CD14-positive monocyte (primary cell): ENCODE data around the gene NLRP3. TPM values are rescaled to one million over a fixed set of nuclear protein-coding genes. Genes with fewer than 3 reads are reported as not detected.

Experiments
- DNase-seq, 3 donors: peaks; one replicate each; pipeline ENCODE4 v3.0.0-alpha.2; 2011 to 2022
- H2AFZ ChIP-seq: 2 replicates; pipeline ENCODE4 v1.6.0; 2012; ENCODE audit warnings: mild to moderate bottlenecking, low read depth, low read length, inconsistent platforms; ENCODE audit not compliant: insufficient read depth, poor library complexity, severe bottlenecking
- H3K27ac ChIP-seq, 2 donors: 1 replicate in 1 of 2; 2 replicates in 1 of 2; pipeline ENCODE4 v1.5.1; 2012 to 2013; ENCODE audit warnings: low read length in 2 of 2, control low read depth in 1 of 2, inconsistent platforms in 1 of 2, low read depth in 1 of 2, mild to moderate bottlenecking in 1 of 2
- H3K27me3 ChIP-seq, 2 donors: one replicate each; pipeline versions ENCODE4 v1.6.0 to v1.6.1; 2011 to 2013; ENCODE audit warnings: low read length in 2 of 2; ENCODE audit not compliant: control insufficient read depth in 2 of 2, insufficient read depth in 2 of 2
- H3K36me3 ChIP-seq, 2 donors: replicated peaks in 1 of 2; 1 replicate in 1 of 2; 2 replicates in 1 of 2; pipeline versions ENCODE4 v1.5.1 to v1.6.1; 2012 to 2013; ENCODE audit warnings: low read length in 2 of 2, control low read depth in 1 of 2, inconsistent platforms in 1 of 2, mild to moderate bottlenecking in 1 of 2; ENCODE audit not compliant: insufficient read depth in 2 of 2, control insufficient read depth in 1 of 2
- H3K4me1 ChIP-seq, 2 donors: 1 replicate in 1 of 2; 2 replicates in 1 of 2; pipeline versions ENCODE4 v1.5.1 to v1.6.1; 2012 to 2013; ENCODE audit warnings: low read length in 2 of 2, control low read depth in 1 of 2, inconsistent platforms in 1 of 2, mild to moderate bottlenecking in 1 of 2, moderate library complexity in 1 of 2; ENCODE audit not compliant: insufficient read depth in 2 of 2, control insufficient read depth in 1 of 2
- H3K4me2 ChIP-seq: replicated peaks from 2 replicates; pipeline ENCODE3; 2012; ENCODE audit warnings: low read length, moderate library complexity, mild to moderate bottlenecking; ENCODE audit not compliant: poor library complexity, severe bottlenecking; ENCODE audit errors: extremely low read depth
- H3K4me3 ChIP-seq, 3 experiments: fragments of 200-600 bp in 1 of 3; sonication (generic) in 1 of 3; replicated peaks in 1 of 3; 1 replicate in 2 of 3; 2 replicates in 1 of 3; pipeline ENCODE4 v1.5.1; 2011 to 2013; ENCODE audit warnings: low read length in 3 of 3, mild to moderate bottlenecking in 3 of 3, control low read depth in 2 of 3, low read depth in 2 of 3, inconsistent platforms in 1 of 3, moderate library complexity in 1 of 3
- H3K79me2 ChIP-seq: 2 replicates; pipeline ENCODE4 v1.6.0; 2012; ENCODE audit warnings: mild to moderate bottlenecking, control low read depth, inconsistent platforms, low read length, moderate library complexity; ENCODE audit not compliant: insufficient read depth
- H3K9ac ChIP-seq: 2 replicates; pipeline ENCODE4 v1.6.0; 2017; ENCODE audit warnings: low read length, mild to moderate bottlenecking; ENCODE audit not compliant: insufficient read depth, poor library complexity, severe bottlenecking
- H3K9me3 ChIP-seq, 2 donors: replicated peaks in 1 of 2; 1 replicate in 1 of 2; 2 replicates in 1 of 2; pipeline versions ENCODE4 v1.5.1 to v1.6.1; 2012 to 2013; ENCODE audit warnings: low read length in 2 of 2, control low read depth in 1 of 2; ENCODE audit not compliant: control insufficient read depth in 1 of 2, insufficient read depth in 1 of 2
- H4K20me1 ChIP-seq: 2 replicates; pipeline ENCODE4 v1.6.0; 2012; ENCODE audit warnings: mild to moderate bottlenecking, low read length, control low read depth, moderate library complexity; ENCODE audit not compliant: insufficient read depth
- H3K27ac Mint-ChIP-seq, 7 donors: one replicate each; pipeline ENCODE4 v1.8.0; 2020; ENCODE audit warnings: mild to moderate bottlenecking in 7 of 7, mixed read lengths in 7 of 7, moderate library complexity in 6 of 7, inconsistent platforms in 2 of 7
- H3K27me3 Mint-ChIP-seq, 3 donors: one replicate each; pipeline ENCODE4 v1.8.0; 2021 to 2022; ENCODE audit warnings: low read depth in 3 of 3, mild to moderate bottlenecking in 3 of 3, mixed read lengths in 3 of 3, moderate library complexity in 3 of 3, inconsistent platforms in 1 of 3
- H3K36me3 Mint-ChIP-seq, 2 donors: one replicate each; pipeline ENCODE4 v1.8.0; 2020; ENCODE audit warnings: mixed read lengths in 2 of 2, inconsistent platforms in 1 of 2, mild to moderate bottlenecking in 1 of 2
- H3K4me1 Mint-ChIP-seq: one replicate; pipeline ENCODE4 v1.8.0; 2020; ENCODE audit warnings: mild to moderate bottlenecking, mixed read lengths
- H3K4me3 Mint-ChIP-seq, 2 donors: one replicate each; pipeline ENCODE4 v1.8.0; 2020; ENCODE audit warnings: mild to moderate bottlenecking in 2 of 2, mixed read lengths in 2 of 2, moderate library complexity in 1 of 2
- H3K9me3 Mint-ChIP-seq, 7 donors: one replicate each; pipeline ENCODE4 v1.8.0; 2020 to 2022; ENCODE audit warnings: mixed read lengths in 7 of 7, mild to moderate bottlenecking in 6 of 7, moderate library complexity in 6 of 7, inconsistent platforms in 2 of 7
- WGBS: methylation state at CpG from one replicate; pipeline ENCODE4 v1.1.5; 2013; ENCODE audit warnings: missing lambda C conversion rate; ENCODE audit not compliant: insufficient coverage; 5-methylcytosine and 5-hydroxymethylcytosine counted together
- intact Hi-C, 2 donors: fragments of 100-400 bp; cut with micrococcal nuclease; formaldehyde crosslinking; loops; one replicate each; pipeline versions ENCODE4 v1.15.0 to v1.15.1; 2023
- polyA plus RNA-seq, 3 donors: library from polyadenylated mRNA; depleted of rRNA in 1 of 3; unstranded in 2 of 3; stranded (reverse) in 1 of 3; fragments of 300-500 nt in 2 of 3; fragments of >200 nt in 1 of 3; fragmentation: Illumina TruSeq in 2 of 3; gene quantifications; 1 replicate in 2 of 3; 2 replicates in 1 of 3; pipeline ENCODE4 v1.2.3, GENCODE V29; 2012 to 2021
- TF ChIP-seq, protein P1 (sequence below): fragments of 200-600 bp; IDR thresholded peaks from one replicate; pipeline ENCODE4 v1.8.0; 2022; ENCODE audit warnings: antibody characterized with exemption, mild to moderate bottlenecking

NLRP3 gene
- polyA plus RNA-seq, 3 donors: 56.2 to 400 (median 61.9) TPM

- Mint-ChIP-seq H3K9me3 (peaks cover 0 to 1% (median 0%) of the 10 kb centered on the region in 7 donors), H3K4me3 (no peak overlapping the region), H3K36me3 (peaks cover 35 to 43% of the 10 kb centered on the region in 2 donors), H3K27ac (peak overlapping the region in 4 of 7 donors; percentile 6 to 44 (median 29)), H3K27me3 (peaks cover 0 to 5% (median 1%) of the 10 kb centered on the region in 3 donors), H3K4me1 (peaks cover 67% of the 10 kb centered on the region)
- H3K9me3 ChIP-seq: no peaks in the 10 kb centered on the region
- TF ChIP-seq, protein P1, sequence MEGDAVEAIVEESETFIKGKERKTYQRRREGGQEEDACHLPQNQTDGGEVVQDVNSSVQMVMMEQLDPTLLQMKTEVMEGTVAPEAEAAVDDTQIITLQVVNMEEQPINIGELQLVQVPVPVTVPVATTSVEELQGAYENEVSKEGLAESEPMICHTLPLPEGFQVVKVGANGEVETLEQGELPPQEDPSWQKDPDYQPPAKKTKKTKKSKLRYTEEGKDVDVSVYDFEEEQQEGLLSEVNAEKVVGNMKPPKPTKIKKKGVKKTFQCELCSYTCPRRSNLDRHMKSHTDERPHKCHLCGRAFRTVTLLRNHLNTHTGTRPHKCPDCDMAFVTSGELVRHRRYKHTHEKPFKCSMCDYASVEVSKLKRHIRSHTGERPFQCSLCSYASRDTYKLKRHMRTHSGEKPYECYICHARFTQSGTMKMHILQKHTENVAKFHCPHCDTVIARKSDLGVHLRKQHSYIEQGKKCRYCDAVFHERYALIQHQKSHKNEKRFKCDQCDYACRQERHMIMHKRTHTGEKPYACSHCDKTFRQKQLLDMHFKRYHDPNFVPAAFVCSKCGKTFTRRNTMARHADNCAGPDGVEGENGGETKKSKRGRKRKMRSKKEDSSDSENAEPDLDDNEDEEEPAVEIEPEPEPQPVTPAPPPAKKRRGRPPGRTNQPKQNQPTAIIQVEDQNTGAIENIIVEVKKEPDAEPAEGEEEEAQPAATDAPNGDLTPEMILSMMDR: no peak
- H3K4me1 ChIP-seq: peaks cover 42 to 57% of the 10 kb centered on the region in 2 donors
- no peak overlapping the region for H2AFZ ChIP-seq
- H3K4me2 ChIP-seq: peak overlapping the region; percentile 24
- H4K20me1 ChIP-seq: peaks cover 14% of the 10 kb centered on the region
- H3K36me3 ChIP-seq: peaks cover 35 to 41% of the 10 kb centered on the region in 2 donors
- H3K79me2 ChIP-seq: peaks cover 11% of the 10 kb centered on the region
- no peak overlapping the region for H3K9ac ChIP-seq
- no peaks in the 10 kb centered on the region for H3K27me3 ChIP-seq
- peak in 1 of 3 donors; percentile 24 for DNase-seq
- no peak overlapping the region for H3K4me3 ChIP-seq
- intact Hi-C loops: loop anchor here in 1 of 2 donors (5.0 kb wide), 1 partner anchor 36 kb away; the partner anchor contains the start of gene NLRP3
- no peak overlapping the region for H3K27ac ChIP-seq
- 0% methylated on average over 1 of the region's 4 CpGs for WGBS
Measured at GRCh38 chr1:247453245-247453644, 37.3 kb downstream of the NLRP3 start.

DNA sequence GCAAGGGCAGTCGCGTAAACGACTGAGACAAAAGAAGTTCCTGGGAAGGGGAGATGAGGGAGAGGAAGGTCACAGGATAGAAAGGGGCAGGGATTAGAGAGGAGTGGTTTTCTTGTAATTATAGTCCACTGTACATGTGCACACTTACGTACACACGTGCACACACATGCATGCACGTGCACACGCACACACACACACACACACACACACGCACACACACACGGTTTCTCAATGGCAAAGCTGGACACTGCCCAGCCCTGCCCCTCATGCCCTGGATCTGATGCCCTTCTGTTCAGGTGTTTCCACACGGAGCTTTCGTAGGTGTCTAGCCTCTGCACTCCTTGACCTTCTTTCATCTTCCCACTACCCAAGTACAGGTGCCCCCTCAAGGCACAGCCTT, 38.0 kb downstream of the NLRP3 start:
- Histone ChIP-seq H3K9me3 (no peaks in the 10 kb centered on the region), H4K20me1 (peaks cover 10% of the 10 kb centered on the region), H3K4me2 (no peak overlapping the region), H2AFZ (no peak overlapping the region), H3K4me1 (peaks cover 42 to 57% of the 10 kb centered on the region in 2 donors), H3K4me3 (no peak overlapping the region), H3K27me3 (no peaks in the 10 kb centered on the region), H3K79me2 (peaks cover 8% of the 10 kb centered on the region), H3K36me3 (peaks cover 28 to 34% of the 10 kb centered on the region in 2 donors), H3K9ac (no peak overlapping the region), H3K27ac (no peak overlapping the region)
- peaks cover 0 to 1% (median 0%) of the 10 kb centered on the region in 7 donors for H3K9me3 Mint-ChIP-seq
- 91% methylated on average over 11 of the region's 11 CpGs for WGBS
- TF ChIP-seq, protein P1: no peak
- intact Hi-C loops: loop anchor here in 1 of 2 donors (5.0 kb wide), 1 partner anchor 37 kb away; the partner anchor contains the start of gene NLRP3
- H3K27ac Mint-ChIP-seq: peak overlapping the region in 4 of 7 donors; percentile 21 to 62 (median 36)
- H3K4me3 Mint-ChIP-seq: no peak overlapping the region
- H3K36me3 Mint-ChIP-seq: peaks cover 29 to 36% of the 10 kb centered on the region in 2 donors
- H3K27me3 Mint-ChIP-seq: peaks cover 0 to 5% (median 1%) of the 10 kb centered on the region in 3 donors
- peak in 1 of 3 donors; percentile 63 for DNase-seq
- peaks cover 62% of the 10 kb centered on the region for H3K4me1 Mint-ChIP-seq
